HG03097 (cell line): ENCODE measurements around the gene PLEKHG4.

Source experiments
- ATAC-seq: cut with Tn5 transposase; IDR thresholded peaks from one replicate; pipeline ENCODE4 v1.9.1; 2021; ENCODE audit not compliant: unreplicated experiment, low FRiP score

Gene PLEKHG4

GRCh38 chr16:67279296-67280089, at the start of gene PLEKHG4:
Gene PLEKHG4, plus strand, starts transcription at chr16:67279532. Its CDS starts 513 bp downstream, at chr16:67280045.
- peak; percentile 59 for ATAC-seq

- no peak for ATAC-seq
These were observed 49.2 kb upstream of the PLEKHG4 start for GRCh38 chr16:67229906-67230808.

GRCh38 chr16:67230809-67231660, 48.3 kb upstream of the PLEKHG4 start:
- ATAC-seq = no peak

- no peak for ATAC-seq
These were observed 45.7 kb upstream of the PLEKHG4 start for GRCh38 chr16:67233596-67233995.

- no peak for ATAC-seq
These were observed 45.1 kb upstream of the PLEKHG4 start for GRCh38 chr16:67234180-67234597.

- no peak for ATAC-seq
These were observed 43.3 kb upstream of the PLEKHG4 start for GRCh38 chr16:67235816-67236562.

- no peak for ATAC-seq
These were observed 42.6 kb upstream of the PLEKHG4 start for GRCh38 chr16:67236563-67237395.

- ATAC-seq = no peak
These were observed 41.7 kb upstream of the PLEKHG4 start for GRCh38 chr16:67237396-67238277.

- no peak for ATAC-seq
These were observed 41.1 kb upstream of the PLEKHG4 start for GRCh38 chr16:67238278-67238575.

GRCh38 chr16:67238806-67239470, 40.4 kb upstream of the PLEKHG4 start:
- ATAC-seq = no peak

- no peak for ATAC-seq
These were observed 38.8 kb upstream of the PLEKHG4 start for GRCh38 chr16:67240506-67240905.

GRCh38 chr16:67241008-67241900, 38.1 kb upstream of the PLEKHG4 start:
- ATAC-seq = no peak

GRCh38 chr16:67242138-67242730, 37.1 kb upstream of the PLEKHG4 start:
- no peak for ATAC-seq

- no peak for ATAC-seq
These were observed 35.9 kb upstream of the PLEKHG4 start for GRCh38 chr16:67243481-67243880.

GRCh38 chr16:67244387-67245185, 34.7 kb upstream of the PLEKHG4 start:
- peak; percentile 50 for ATAC-seq

- no peak for ATAC-seq
These were observed 34.1 kb upstream of the PLEKHG4 start for GRCh38 chr16:67245186-67245585.
